ENCODE data around the gene TAP1.

DNA sequence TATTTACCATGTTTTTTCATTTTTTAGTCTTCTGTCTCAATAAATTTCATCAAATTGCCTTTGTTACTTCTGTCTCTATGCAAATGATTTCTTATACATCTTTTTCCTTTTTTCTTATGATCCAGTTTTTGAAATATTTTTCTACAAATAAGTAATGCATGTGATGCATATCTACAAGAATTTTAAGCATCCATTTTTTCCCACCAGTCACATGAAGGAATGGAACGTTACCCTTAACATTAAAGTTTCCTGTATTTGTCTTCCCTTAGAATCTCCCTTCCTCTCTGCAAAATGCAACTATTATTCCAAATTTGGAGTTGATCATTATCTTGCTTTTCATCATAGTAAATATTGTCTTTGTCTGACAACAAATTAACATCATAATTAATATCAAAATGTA is 36.0 kb upstream of the TAP1 start:
- TF ChIP-seq, protein P1, sequence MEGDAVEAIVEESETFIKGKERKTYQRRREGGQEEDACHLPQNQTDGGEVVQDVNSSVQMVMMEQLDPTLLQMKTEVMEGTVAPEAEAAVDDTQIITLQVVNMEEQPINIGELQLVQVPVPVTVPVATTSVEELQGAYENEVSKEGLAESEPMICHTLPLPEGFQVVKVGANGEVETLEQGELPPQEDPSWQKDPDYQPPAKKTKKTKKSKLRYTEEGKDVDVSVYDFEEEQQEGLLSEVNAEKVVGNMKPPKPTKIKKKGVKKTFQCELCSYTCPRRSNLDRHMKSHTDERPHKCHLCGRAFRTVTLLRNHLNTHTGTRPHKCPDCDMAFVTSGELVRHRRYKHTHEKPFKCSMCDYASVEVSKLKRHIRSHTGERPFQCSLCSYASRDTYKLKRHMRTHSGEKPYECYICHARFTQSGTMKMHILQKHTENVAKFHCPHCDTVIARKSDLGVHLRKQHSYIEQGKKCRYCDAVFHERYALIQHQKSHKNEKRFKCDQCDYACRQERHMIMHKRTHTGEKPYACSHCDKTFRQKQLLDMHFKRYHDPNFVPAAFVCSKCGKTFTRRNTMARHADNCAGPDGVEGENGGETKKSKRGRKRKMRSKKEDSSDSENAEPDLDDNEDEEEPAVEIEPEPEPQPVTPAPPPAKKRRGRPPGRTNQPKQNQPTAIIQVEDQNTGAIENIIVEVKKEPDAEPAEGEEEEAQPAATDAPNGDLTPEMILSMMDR (IDR thresholded peaks at IDR 0.05; ENCODE audit: insufficient read depth, low read length): no peak
- TF ChIP-seq, protein P2, sequence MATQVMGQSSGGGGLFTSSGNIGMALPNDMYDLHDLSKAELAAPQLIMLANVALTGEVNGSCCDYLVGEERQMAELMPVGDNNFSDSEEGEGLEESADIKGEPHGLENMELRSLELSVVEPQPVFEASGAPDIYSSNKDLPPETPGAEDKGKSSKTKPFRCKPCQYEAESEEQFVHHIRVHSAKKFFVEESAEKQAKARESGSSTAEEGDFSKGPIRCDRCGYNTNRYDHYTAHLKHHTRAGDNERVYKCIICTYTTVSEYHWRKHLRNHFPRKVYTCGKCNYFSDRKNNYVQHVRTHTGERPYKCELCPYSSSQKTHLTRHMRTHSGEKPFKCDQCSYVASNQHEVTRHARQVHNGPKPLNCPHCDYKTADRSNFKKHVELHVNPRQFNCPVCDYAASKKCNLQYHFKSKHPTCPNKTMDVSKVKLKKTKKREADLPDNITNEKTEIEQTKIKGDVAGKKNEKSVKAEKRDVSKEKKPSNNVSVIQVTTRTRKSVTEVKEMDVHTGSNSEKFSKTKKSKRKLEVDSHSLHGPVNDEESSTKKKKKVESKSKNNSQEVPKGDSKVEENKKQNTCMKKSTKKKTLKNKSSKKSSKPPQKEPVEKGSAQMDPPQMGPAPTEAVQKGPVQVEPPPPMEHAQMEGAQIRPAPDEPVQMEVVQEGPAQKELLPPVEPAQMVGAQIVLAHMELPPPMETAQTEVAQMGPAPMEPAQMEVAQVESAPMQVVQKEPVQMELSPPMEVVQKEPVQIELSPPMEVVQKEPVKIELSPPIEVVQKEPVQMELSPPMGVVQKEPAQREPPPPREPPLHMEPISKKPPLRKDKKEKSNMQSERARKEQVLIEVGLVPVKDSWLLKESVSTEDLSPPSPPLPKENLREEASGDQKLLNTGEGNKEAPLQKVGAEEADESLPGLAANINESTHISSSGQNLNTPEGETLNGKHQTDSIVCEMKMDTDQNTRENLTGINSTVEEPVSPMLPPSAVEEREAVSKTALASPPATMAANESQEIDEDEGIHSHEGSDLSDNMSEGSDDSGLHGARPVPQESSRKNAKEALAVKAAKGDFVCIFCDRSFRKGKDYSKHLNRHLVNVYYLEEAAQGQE (IDR thresholded peaks at IDR 0.05; ENCODE audit: insufficient replicate concordance, low read depth): no peak
- TF ChIP-seq POLR2AphosphoS5 (IDR thresholded peaks at IDR 0.05; ENCODE audit: low read depth) (no peak), SPI1 (IDR thresholded peaks at IDR 0.05; ENCODE audit: borderline replicate concordance, low read depth) (no peak), GABPA (IDR thresholded peaks at IDR 0.05; ENCODE audit: low read depth) (no peak)
